Measurements from ENCODE around the gene GSG1L2. TPM values are rescaled to one million over a fixed set of nuclear protein-coding genes. Genes with fewer than 3 reads are reported as not detected.

Gene GSG1L2
- total RNA-seq, 1 donor from 2014 or later, result not detected

GRCh38 chr17:9828296-9829295, 6.7 kb upstream of the GSG1L2 start:
- DNase-seq (ENCODE audit: low spot score in 2 of 2), result no peak
- no peak for FAIRE-seq

- FAIRE-seq (no peak), DNase-seq (ENCODE audit: low spot score in 2 of 2) (no peak)
Observed at GRCh38 chr17:9825641-9826150, 3.8 kb upstream of the GSG1L2 start, which contains the start of gene GLP2R. Gene GLP2R, plus strand, starts transcription at chr17:9825924. Its CDS starts 140 bp downstream, at chr17:9826064.

GRCh38 chr17:9824797-9825338, 3.0 kb upstream of the GSG1L2 start:
- DNase-seq (ENCODE audit: low spot score in 2 of 2) (no peak), FAIRE-seq (no peak)

GRCh38 chr17:9824094-9824493, 2.2 kb upstream of the GSG1L2 start:
- no peak for DNase-seq (ENCODE audit: low spot score in 2 of 2)
- no peak for FAIRE-seq

- FAIRE-seq (no peak), DNase-seq (ENCODE audit: low spot score in 2 of 2) (no peak)
Observed at GRCh38 chr17:9820448-9820847, 1.4 kb downstream of the GSG1L2 start.

GRCh38 chr17:9818760-9819159, 3.1 kb downstream of the GSG1L2 start:
- FAIRE-seq, result no peak
- no peak for DNase-seq (ENCODE audit: low spot score in 2 of 2)

GRCh38 chr17:9817086-9817485, 4.8 kb downstream of the GSG1L2 start:
- DNase-seq (ENCODE audit: low spot score in 2 of 2), result peak in 1 of 2 donors; percentile 43
- no peak for FAIRE-seq

- FAIRE-seq, result no peak
- DNase-seq (ENCODE audit: low spot score in 2 of 2), result no peak
Observed at GRCh38 chr17:9816472-9816871, 5.4 kb downstream of the GSG1L2 start.

- FAIRE-seq, result no peak
- no peak for DNase-seq (ENCODE audit: low spot score in 2 of 2)
Observed at GRCh38 chr17:9814337-9814945, 7.4 kb downstream of the GSG1L2 start.

GRCh38 chr17:9813166-9813565, 8.7 kb downstream of the GSG1L2 start:
- no peak for DNase-seq (ENCODE audit: low spot score in 2 of 2)
- FAIRE-seq, result no peak

GRCh38 chr17:9811537-9811936, 10.3 kb downstream of the GSG1L2 start:
- DNase-seq (ENCODE audit: low spot score in 2 of 2), result no peak
- no peak for FAIRE-seq

- FAIRE-seq (no peak), DNase-seq (ENCODE audit: low spot score in 2 of 2) (no peak)
Observed at GRCh38 chr17:9811086-9811485, 10.8 kb downstream of the GSG1L2 start.

- FAIRE-seq, result no peak
- no peak for DNase-seq (ENCODE audit: low spot score in 2 of 2)
Observed at GRCh38 chr17:9810100-9810949, 11.6 kb downstream of the GSG1L2 start.

- no peak for FAIRE-seq
- DNase-seq (ENCODE audit: low spot score in 2 of 2), result no peak
Observed at GRCh38 chr17:9809409-9809808, 12.5 kb downstream of the GSG1L2 start.

GRCh38 chr17:9806699-9807098, 15.2 kb downstream of the GSG1L2 start:
- FAIRE-seq, result no peak

GRCh38 chr17:9805769-9806168, 16.1 kb downstream of the GSG1L2 start:
- FAIRE-seq (no peak), DNase-seq (ENCODE audit: low spot score in 2 of 2) (no peak)

More at GRCh38 chr17:9806699-9807098, 15.2 kb downstream of the GSG1L2 start:
- DNase-seq (ENCODE audit: low spot score in 2 of 2), result no peak

- no peak for DNase-seq (ENCODE audit: low spot score in 2 of 2)
- FAIRE-seq, result no peak
Observed at GRCh38 chr17:9802697-9803096, 19.2 kb downstream of the GSG1L2 start.

GRCh38 chr17:9802294-9802693, 19.6 kb downstream of the GSG1L2 start:
- DNase-seq (ENCODE audit: low spot score in 2 of 2) (no peak), FAIRE-seq (no peak)

- DNase-seq (ENCODE audit: low spot score in 2 of 2), result no peak
Observed at GRCh38 chr17:9801505-9801904, 20.4 kb downstream of the GSG1L2 start.

GRCh38 chr17:9798724-9799123, 23.2 kb downstream of the GSG1L2 start:
- no peak for FAIRE-seq

More at GRCh38 chr17:9801505-9801904, 20.4 kb downstream of the GSG1L2 start:
- no peak for FAIRE-seq

More at GRCh38 chr17:9798724-9799123, 23.2 kb downstream of the GSG1L2 start:
- no peak for DNase-seq (ENCODE audit: low spot score in 2 of 2)
